ENCODE data around the gene NCOA7.

The NCOA7 gene

GRCh38 chr6:125790358-125791150 lies at the start of gene NCOA7:
Gene NCOA7, plus strand, starts transcription at chr6:125790960. Its CDS starts 24,395 bp downstream, at chr6:125815355.
- peak; percentile 83 for DNase-seq

- no peak for DNase-seq
Measured at GRCh38 chr6:125741336-125741735, 49.4 kb upstream of the NCOA7 start.

- no peak for DNase-seq
Measured at GRCh38 chr6:125742024-125742423, 48.7 kb upstream of the NCOA7 start.

GRCh38 chr6:125742464-125743120 lies 48.2 kb upstream of the NCOA7 start:
- no peak for DNase-seq

GRCh38 chr6:125743604-125744003 lies 47.2 kb upstream of the NCOA7 start:
- no peak for DNase-seq

GRCh38 chr6:125745281-125746018 lies 45.3 kb upstream of the NCOA7 start:
- DNase-seq, result no peak

GRCh38 chr6:125746019-125746414 lies 44.7 kb upstream of the NCOA7 start:
- DNase-seq, result no peak

GRCh38 chr6:125746731-125747588 lies 43.8 kb upstream of the NCOA7 start:
- DNase-seq, result peak; percentile 80

GRCh38 chr6:125747589-125748405 lies 43.0 kb upstream of the NCOA7 start:
- DNase-seq, result peak; percentile 19

- peak; percentile 19 for DNase-seq
Measured at GRCh38 chr6:125748406-125749172, 42.2 kb upstream of the NCOA7 start.

- peak; percentile 85 for DNase-seq
Measured at GRCh38 chr6:125749173-125749864, 41.4 kb upstream of the NCOA7 start, which contains the start of gene HEY2. Gene HEY2, plus strand, starts transcription at chr6:125749632. Its CDS starts 145 bp downstream, at chr6:125749777.

GRCh38 chr6:125749865-125750691 lies 40.7 kb upstream of the NCOA7 start:
- peak; percentile 1 for DNase-seq

GRCh38 chr6:125750692-125751333 lies 39.9 kb upstream of the NCOA7 start:
- DNase-seq, result no peak

GRCh38 chr6:125751334-125751916 lies 39.3 kb upstream of the NCOA7 start:
- DNase-seq, result no peak

GRCh38 chr6:125752773-125753172 lies 38.0 kb upstream of the NCOA7 start:
- no peak for DNase-seq

GRCh38 chr6:125753218-125753936 lies 37.4 kb upstream of the NCOA7 start:
- peak; percentile 56 for DNase-seq

GRCh38 chr6:125753937-125754259 lies 36.9 kb upstream of the NCOA7 start:
- no peak for DNase-seq

- DNase-seq, result no peak
Measured at GRCh38 chr6:125754566-125754965, 36.2 kb upstream of the NCOA7 start.
